Natural killer cell (primary cell): ENCODE measurements around the gene PET100. TPM values are rescaled to one million over a fixed set of nuclear protein-coding genes. Genes with fewer than 3 reads are reported as not detected.

Source experiments
- ATAC-seq, 3 donors: fragments of 150-1000 bp in 2 of 3; fragments of 200-7000 bp in 1 of 3; cut with Tn5 transposase; 1 replicate in 1 of 3; 2 replicates in 2 of 3; pipeline ENCODE4 v1.10.0; 2021; ENCODE audit warnings: mild to moderate bottlenecking in 2 of 3, moderate library complexity in 2 of 3
- DNase-seq, 2 donors: peaks; one replicate each; pipeline versions ENCODE4 v3.0.0 to v3.0.0-alpha.2; 2013 to 2021; ENCODE audit warnings: mixed read lengths in 1 of 2
- H3K27ac ChIP-seq: one replicate; pipeline ENCODE4 v1.5.1; 2013; ENCODE audit warnings: mild to moderate bottlenecking, low read length
- H3K27me3 ChIP-seq: one replicate; pipeline ENCODE4 v1.6.1; 2013; ENCODE audit warnings: low read length; ENCODE audit not compliant: control insufficient read depth, insufficient read depth
- H3K36me3 ChIP-seq: one replicate; pipeline ENCODE4 v1.6.1; 2013; ENCODE audit warnings: low read length; ENCODE audit not compliant: control insufficient read depth, insufficient read depth
- H3K4me1 ChIP-seq: one replicate; pipeline ENCODE4 v1.6.1; 2013; ENCODE audit warnings: low read length; ENCODE audit not compliant: control insufficient read depth, insufficient read depth
- H3K4me3 ChIP-seq: one replicate; pipeline ENCODE4 v1.5.1; 2013; ENCODE audit warnings: low read length
- H3K9me3 ChIP-seq: one replicate; pipeline ENCODE4 v1.6.1; 2013; ENCODE audit warnings: low read length; ENCODE audit not compliant: control insufficient read depth, insufficient read depth
- H3K27ac Mint-ChIP-seq, 2 donors: one replicate each; pipeline ENCODE4 v1.8.0; 2022; ENCODE audit warnings: mild to moderate bottlenecking in 2 of 2, mixed read lengths in 2 of 2, moderate library complexity in 1 of 2
- H3K27me3 Mint-ChIP-seq, 2 donors: one replicate each; pipeline ENCODE4 v1.8.0; 2022; ENCODE audit warnings: low read depth in 2 of 2, mixed read lengths in 2 of 2
- H3K36me3 Mint-ChIP-seq: one replicate; pipeline ENCODE4 v1.8.0; 2022; ENCODE audit warnings: mixed read lengths
- H3K4me1 Mint-ChIP-seq, 2 donors: one replicate each; pipeline ENCODE4 v1.8.0; 2022; ENCODE audit warnings: mixed read lengths in 2 of 2
- H3K4me3 Mint-ChIP-seq: one replicate; pipeline ENCODE4 v1.8.0; 2022; ENCODE audit warnings: mild to moderate bottlenecking, moderate library complexity, mixed read lengths
- H3K9me3 Mint-ChIP-seq, 2 donors: one replicate each; pipeline ENCODE4 v1.8.0; 2022; ENCODE audit warnings: mixed read lengths in 2 of 2
- CTCF ChIP-seq: fragments of 200-600 bp; IDR thresholded peaks from one replicate; pipeline ENCODE4 v1.8.0; 2022; ENCODE audit warnings: antibody characterized with exemption
- WGBS: methylation state at CpG from one replicate; pipeline ENCODE4 v1.1.7; 2013; ENCODE audit warnings: missing lambda C conversion rate; ENCODE audit not compliant: insufficient coverage; 5-methylcytosine and 5-hydroxymethylcytosine counted together
- intact Hi-C: fragments of 100-400 bp; cut with micrococcal nuclease; formaldehyde crosslinking; loops from one replicate; pipeline ENCODE4 v1.14.2; 2022
- total RNA-seq, 4 donors: library from RNA; stranded (reverse); fragments of 120-200 nt in 1 of 4; gene quantifications; one replicate each; pipeline versions ENCODE4 v1.2.3 to v1.2.4, GENCODE V29; 2013 to 2022

The PET100 gene
- total RNA-seq, 3 donors from 2014 or later (not counting 1 experiment from before 2014, with no cell fraction given), result 92.0 to 139 (median 106) TPM

GRCh38 chr19:7614859-7615741 lies 14.5 kb upstream of the PET100 start:
- DNase-seq (no peak), ATAC-seq (no peak)
- intact Hi-C loops, result no loop called here
- Histone ChIP-seq H3K4me1 (no peaks in the 10 kb centered on the region), H3K9me3 (no peaks in the 10 kb centered on the region), H3K36me3 (peaks cover 10% of the 10 kb centered on the region), H3K27ac (no peak overlapping the region), H3K4me3 (no peak overlapping the region), H3K27me3 (no peaks in the 10 kb centered on the region)
- Mint-ChIP-seq H3K36me3 (no peaks in the 10 kb centered on the region), H3K4me3 (no peak overlapping the region), H3K27ac (no peak overlapping the region), H3K27me3 (no peaks in the 10 kb centered on the region), H3K9me3 (no peaks in the 10 kb centered on the region), H3K4me1 (peaks cover 0 to 8% of the 10 kb centered on the region in 2 donors)
- WGBS, result 93% methylated on average over 59 of the region's 59 CpGs
- no peak for TF ChIP-seq CTCF

- H3K36me3 ChIP-seq, result peaks cover 27% of the 10 kb centered on the region
- 97% methylated on average over 12 of the region's 12 CpGs for WGBS
- TF ChIP-seq CTCF, result no peak
- Mint-ChIP-seq H3K4me3 (no peak overlapping the region), H3K27ac (no peak overlapping the region), H3K9me3 (no peaks in the 10 kb centered on the region), H3K36me3 (no peaks in the 10 kb centered on the region), H3K4me1 (peaks cover 0 to 8% of the 10 kb centered on the region in 2 donors), H3K27me3 (no peaks in the 10 kb centered on the region)
- no peaks in the 10 kb centered on the region for H3K4me1 ChIP-seq
- H3K9me3 ChIP-seq, result no peaks in the 10 kb centered on the region
- no peak overlapping the region for H3K27ac ChIP-seq
- ATAC-seq, result peak in 1 of 3 donors; percentile 11
- no peak overlapping the region for H3K4me3 ChIP-seq
- no peak for DNase-seq
- H3K27me3 ChIP-seq, result no peaks in the 10 kb centered on the region
- intact Hi-C loops, result no loop called here
Observed at GRCh38 chr19:7617172-7617571, 12.4 kb upstream of the PET100 start.

GRCh38 chr19:7617735-7618134 lies 11.9 kb upstream of the PET100 start:
- H3K36me3 Mint-ChIP-seq, result no peaks in the 10 kb centered on the region
- no peak overlapping the region for H3K4me3 Mint-ChIP-seq
- TF ChIP-seq CTCF, result no peak
- DNase-seq, result no peak
- H3K9me3 Mint-ChIP-seq, result no peaks in the 10 kb centered on the region
- Histone ChIP-seq H3K36me3 (peaks cover 33% of the 10 kb centered on the region), H3K27ac (no peak overlapping the region), H3K27me3 (no peaks in the 10 kb centered on the region), H3K4me3 (no peak overlapping the region), H3K4me1 (no peaks in the 10 kb centered on the region), H3K9me3 (no peaks in the 10 kb centered on the region)
- no peak for ATAC-seq
- H3K27me3 Mint-ChIP-seq, result no peaks in the 10 kb centered on the region
- 93% methylated on average over 28 of the region's 28 CpGs for WGBS
- intact Hi-C loops, result no loop called here
- peaks cover 0 to 8% of the 10 kb centered on the region in 2 donors for H3K4me1 Mint-ChIP-seq
- H3K27ac Mint-ChIP-seq, result peak overlapping the region in 1 of 2 donors; percentile 38
